Measurements from ENCODE around the gene TRIP6.
"Not testable (repeated sequence)": the region's sequence is repeated elsewhere in the genome, so short reads cannot be mapped to it uniquely, and the experiment has no call there.

TRIP6 gene

GRCh38 chr7:100891568-100892247 lies 24.5 kb downstream of the TRIP6 start:
- no peak for DNase-seq

- DNase-seq: no peak
Observed at GRCh38 chr7:100892364-100893317, 25.5 kb downstream of the TRIP6 start.

- no peak for DNase-seq
Observed at GRCh38 chr7:100893318-100893895, 26.2 kb downstream of the TRIP6 start.

GRCh38 chr7:100893910-100894721 lies 26.9 kb downstream of the TRIP6 start:
- no peak for DNase-seq

GRCh38 chr7:100894860-100895700 lies 27.9 kb downstream of the TRIP6 start:
- DNase-seq: no peak

GRCh38 chr7:100895701-100895955 lies 28.4 kb downstream of the TRIP6 start, which contains the start of gene ACHE:
Gene ACHE, minus strand, starts transcription at chr7:100895888. Its CDS starts 1,656 bp downstream, at chr7:100894232.
- DNase-seq: no peak

GRCh38 chr7:100895956-100896731 lies 29.0 kb downstream of the TRIP6 start:
- DNase-seq: no peak

- DNase-seq: no peak
Observed at GRCh38 chr7:100896732-100897608, 29.8 kb downstream of the TRIP6 start.

GRCh38 chr7:100897772-100898454 lies 30.7 kb downstream of the TRIP6 start:
- no peak for DNase-seq

- no peak for DNase-seq
Observed at GRCh38 chr7:100899432-100899831, 32.2 kb downstream of the TRIP6 start.

- DNase-seq: no peak
Observed at GRCh38 chr7:100900978-100901377, 33.8 kb downstream of the TRIP6 start.

- DNase-seq: no peak
Observed at GRCh38 chr7:100901921-100902332, 34.7 kb downstream of the TRIP6 start.

GRCh38 chr7:100902638-100903037 lies 35.5 kb downstream of the TRIP6 start:
- DNase-seq: no peak

GRCh38 chr7:100908512-100908911 lies 41.3 kb downstream of the TRIP6 start:
- DNase-seq: no peak

GRCh38 chr7:100910443-100910842 lies 43.3 kb downstream of the TRIP6 start:
- not testable (repeated sequence) for DNase-seq

GRCh38 chr7:100911484-100911883 lies 44.3 kb downstream of the TRIP6 start:
- no peak for DNase-seq

GRCh38 chr7:100914208-100914878 lies 47.2 kb downstream of the TRIP6 start:
- DNase-seq: no peak

- DNase-seq: no peak
Observed at GRCh38 chr7:100914879-100915447, 47.8 kb downstream of the TRIP6 start.

- DNase-seq: not testable (repeated sequence)
Observed at GRCh38 chr7:100919335-100919734, 52.1 kb downstream of the TRIP6 start.
